IPS-15b (cell line): ENCODE results near the gene HMMR.

ENCODE experiments used
- H3K27me3 ChIP-seq: one replicate; pipeline ENCODE4 v1.6.1; 2013; ENCODE audit warnings: low read length; ENCODE audit not compliant: control insufficient read depth, insufficient read depth
- H3K36me3 ChIP-seq: one replicate; pipeline ENCODE4 v1.6.1; 2013; ENCODE audit warnings: low read length; ENCODE audit not compliant: control insufficient read depth, insufficient read depth
- H3K4me1 ChIP-seq: one replicate; pipeline ENCODE4 v1.6.1; 2013; ENCODE audit warnings: mild to moderate bottlenecking, low read length; ENCODE audit not compliant: control insufficient read depth, insufficient read depth
- H3K4me3 ChIP-seq: one replicate; pipeline ENCODE4 v1.5.1; 2013; ENCODE audit warnings: low read depth, low read length
- H3K9ac ChIP-seq: one replicate; pipeline ENCODE4 v1.6.1; 2013; ENCODE audit warnings: low read depth, mild to moderate bottlenecking, low read length
- H3K9me3 ChIP-seq: one replicate; pipeline ENCODE4 v1.6.1; 2013; ENCODE audit warnings: mild to moderate bottlenecking, low read length; ENCODE audit not compliant: control insufficient read depth, insufficient read depth

The HMMR gene

GRCh38 chr5:163497315-163497714 is 36.9 kb downstream of the HMMR start:
- Histone ChIP-seq H3K4me3 (no peak overlapping the region), H3K36me3 (peaks cover 5% of the 10 kb centered on the region), H3K4me1 (peaks cover under 1% of the 10 kb centered on the region), H3K9me3 (no peaks in the 10 kb centered on the region), H3K27me3 (no peaks in the 10 kb centered on the region), H3K9ac (no peak overlapping the region)

DNA sequence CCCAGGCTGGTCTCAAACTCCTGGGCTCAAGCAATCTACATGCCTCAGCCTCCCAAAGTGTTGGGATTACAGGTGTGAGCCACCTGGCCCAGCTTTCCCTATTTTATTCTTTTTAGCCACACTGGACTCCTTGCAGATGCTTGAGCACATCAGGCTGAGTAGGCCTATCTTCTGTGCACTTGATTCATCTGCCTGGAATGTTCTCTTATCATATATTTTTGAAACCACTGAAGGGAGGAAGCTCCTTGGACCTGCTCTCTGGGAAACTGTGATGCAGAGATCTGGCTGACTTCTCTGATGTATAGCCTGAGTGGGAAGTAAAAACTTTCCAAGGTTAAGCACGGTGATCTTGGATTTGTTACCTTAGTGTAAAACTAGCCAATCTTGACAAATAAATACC is 38.5 kb downstream of the HMMR start:
- Histone ChIP-seq H3K9me3 (no peaks in the 10 kb centered on the region), H3K36me3 (no peaks in the 10 kb centered on the region), H3K27me3 (no peaks in the 10 kb centered on the region), H3K4me3 (no peak overlapping the region), H3K9ac (no peak overlapping the region), H3K4me1 (peaks cover 7% of the 10 kb centered on the region)

DNA sequence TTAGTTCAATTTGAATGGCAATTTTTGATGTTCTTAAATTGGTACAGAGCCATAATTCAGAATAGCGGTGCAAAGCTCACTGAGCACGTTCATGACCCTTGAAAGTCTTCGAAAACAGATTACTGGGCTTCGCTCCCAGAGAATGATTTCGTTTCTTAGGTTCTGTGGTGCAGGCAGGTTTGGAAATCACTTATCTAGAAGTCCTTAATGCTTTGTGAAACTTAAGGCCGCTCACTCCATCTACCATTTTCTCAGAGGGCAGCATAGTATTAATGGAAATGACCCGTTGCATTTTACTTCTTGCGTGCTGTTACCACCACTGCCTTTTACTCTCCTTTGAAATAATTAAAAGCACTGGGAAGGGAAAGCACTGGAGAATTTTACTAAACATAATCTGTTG is 42.1 kb downstream of the HMMR start:
- no peaks in the 10 kb centered on the region for H3K9me3 ChIP-seq
- H3K4me3 ChIP-seq: peak overlapping the region; percentile 67
- no peaks in the 10 kb centered on the region for H3K36me3 ChIP-seq
- peaks cover 7% of the 10 kb centered on the region for H3K4me1 ChIP-seq
- peak overlapping the region; percentile 12 for H3K9ac ChIP-seq
- no peaks in the 10 kb centered on the region for H3K27me3 ChIP-seq

- Histone ChIP-seq H3K9me3 (no peaks in the 10 kb centered on the region), H3K36me3 (no peaks in the 10 kb centered on the region), H3K27me3 (no peaks in the 10 kb centered on the region), H3K9ac (peak overlapping the region; percentile 98), H3K4me3 (peak overlapping the region; percentile 67), H3K4me1 (peaks cover 9% of the 10 kb centered on the region)
Observed at GRCh38 chr5:163503106-163504078, 43.0 kb downstream of the HMMR start.

- H3K36me3 ChIP-seq: no peaks in the 10 kb centered on the region
- H3K4me1 ChIP-seq: peaks cover 9% of the 10 kb centered on the region
- H3K9ac ChIP-seq: peak overlapping the region; percentile 98
- peak overlapping the region; percentile 67 for H3K4me3 ChIP-seq
- H3K9me3 ChIP-seq: no peaks in the 10 kb centered on the region
- H3K27me3 ChIP-seq: no peaks in the 10 kb centered on the region
Observed at GRCh38 chr5:163504079-163504931, 43.9 kb downstream of the HMMR start.

DNA sequence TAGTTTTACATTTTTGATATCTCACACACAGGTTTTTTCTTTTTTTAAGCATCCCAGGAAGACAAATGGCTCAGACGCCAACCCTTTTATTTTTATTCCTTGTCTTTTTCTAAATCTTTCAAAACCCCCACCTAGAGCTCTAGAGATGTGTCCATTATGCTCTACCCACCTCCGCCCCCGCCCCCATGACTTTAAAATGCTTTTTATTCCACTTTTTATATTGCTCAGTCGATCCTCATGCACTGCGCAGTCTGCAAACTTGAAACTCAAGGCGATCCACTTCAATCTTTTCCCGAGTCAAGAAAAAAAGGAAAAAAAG is 44.6 kb downstream of the HMMR start:
- H3K4me1 ChIP-seq: peaks cover 12% of the 10 kb centered on the region
- no peaks in the 10 kb centered on the region for H3K36me3 ChIP-seq
- no peaks in the 10 kb centered on the region for H3K9me3 ChIP-seq
- H3K4me3 ChIP-seq: peak overlapping the region; percentile 67
- no peaks in the 10 kb centered on the region for H3K27me3 ChIP-seq
- peak overlapping the region; percentile 98 for H3K9ac ChIP-seq

- Histone ChIP-seq H3K27me3 (no peaks in the 10 kb centered on the region), H3K4me3 (peak within 1 kb of the TSS; percentile 67), H3K4me1 (peaks cover 12% of the 10 kb centered on the region), H3K36me3 (no peaks in the 10 kb centered on the region), H3K9me3 (no peaks in the 10 kb centered on the region), H3K9ac (peak within 1 kb of the TSS; percentile 98)
Observed at GRCh38 chr5:163505368-163506094, 45.1 kb downstream of the HMMR start, which contains the start of gene MAT2B. Gene MAT2B, plus strand, starts transcription at chr5:163505619. Its CDS starts 68 bp downstream, at chr5:163505687.

DNA sequence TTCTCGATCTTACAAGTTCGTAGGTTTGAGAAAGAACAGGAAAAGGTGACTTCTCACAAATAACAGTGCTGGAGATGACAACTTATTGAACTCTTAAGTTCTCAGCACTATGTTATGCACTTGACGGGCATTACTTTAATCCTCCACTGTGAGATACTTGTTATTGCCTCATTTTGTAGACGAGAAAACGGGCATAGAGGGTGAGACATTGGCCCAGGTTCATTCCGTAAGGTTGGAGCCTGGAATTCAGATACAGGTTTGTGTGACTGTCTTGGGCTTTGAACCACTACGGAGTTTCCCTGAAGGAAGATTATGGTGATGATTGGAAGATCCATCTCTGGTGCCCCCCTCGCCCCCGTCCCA is 45.6 kb downstream of the HMMR start:
- peaks cover 12% of the 10 kb centered on the region for H3K4me1 ChIP-seq

GRCh38 chr5:163506726-163507125 is 46.3 kb downstream of the HMMR start:
- peaks cover 12% of the 10 kb centered on the region for H3K4me1 ChIP-seq
- no peaks in the 10 kb centered on the region for H3K9me3 ChIP-seq
- peak overlapping the region; percentile 67 for H3K4me3 ChIP-seq
- no peaks in the 10 kb centered on the region for H3K27me3 ChIP-seq
- H3K36me3 ChIP-seq: no peaks in the 10 kb centered on the region
- no peak overlapping the region for H3K9ac ChIP-seq

More for the DNA sequence above, 45.6 kb downstream of the HMMR start:
- H3K9ac ChIP-seq: peak overlapping the region; percentile 55
- peak overlapping the region; percentile 67 for H3K4me3 ChIP-seq
- no peaks in the 10 kb centered on the region for H3K27me3 ChIP-seq
- H3K9me3 ChIP-seq: no peaks in the 10 kb centered on the region
- no peaks in the 10 kb centered on the region for H3K36me3 ChIP-seq

DNA sequence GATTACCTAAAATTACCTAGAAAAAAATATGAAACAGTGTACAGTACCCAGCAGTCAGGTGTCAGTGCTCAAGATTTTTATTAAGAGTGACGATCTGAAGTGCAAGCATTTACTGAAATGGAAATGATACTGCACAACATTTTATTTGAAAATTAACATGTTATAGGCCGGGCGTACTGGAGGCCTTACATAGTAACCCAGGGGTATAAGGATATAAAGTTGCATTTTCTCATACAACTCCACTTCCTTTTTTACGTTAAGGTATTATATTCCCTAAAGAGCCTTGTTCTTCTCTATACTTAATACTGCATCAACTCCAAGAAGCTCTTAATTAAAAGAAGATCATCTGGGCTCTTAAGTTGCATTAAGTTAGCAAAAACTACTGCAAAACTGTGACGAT is 48.3 kb downstream of the HMMR start:
- Histone ChIP-seq H3K9me3 (no peaks in the 10 kb centered on the region), H3K27me3 (no peaks in the 10 kb centered on the region), H3K36me3 (peaks cover 7% of the 10 kb centered on the region), H3K9ac (no peak overlapping the region), H3K4me3 (no peak overlapping the region), H3K4me1 (peaks cover 6% of the 10 kb centered on the region)

DNA sequence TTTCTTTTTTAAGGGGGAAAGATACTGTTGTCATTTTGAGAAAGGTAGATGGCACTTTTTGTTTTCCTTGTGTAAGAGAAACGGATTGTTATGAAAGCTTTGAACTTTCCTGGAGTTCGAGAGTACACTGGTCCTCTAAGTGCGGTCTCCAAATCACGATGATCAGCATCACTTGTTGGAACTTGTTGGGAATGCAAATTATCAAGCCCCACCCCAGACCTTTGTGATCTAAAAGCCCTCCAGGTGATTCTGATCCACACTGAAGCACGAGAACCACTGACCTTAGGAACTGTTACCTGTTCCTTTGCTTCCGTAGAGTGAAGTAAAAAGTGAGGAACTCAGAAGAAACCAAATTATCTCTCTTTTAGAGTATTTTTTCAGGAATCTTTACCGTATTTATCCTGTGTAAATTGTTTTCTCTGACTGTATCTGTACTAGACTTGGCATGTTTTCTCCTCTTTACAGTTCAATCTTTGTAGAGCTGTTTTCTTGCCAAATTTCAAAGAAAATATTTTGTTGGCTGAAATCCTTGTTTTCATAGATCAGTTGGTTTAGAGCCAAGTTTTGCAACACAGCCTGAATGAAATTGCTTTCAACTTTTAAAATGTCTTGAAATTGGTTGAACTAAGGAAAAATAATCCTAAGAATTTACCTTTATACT is 49.0 kb downstream of the HMMR start:
- Histone ChIP-seq H3K36me3 (peaks cover 7% of the 10 kb centered on the region), H3K27me3 (no peaks in the 10 kb centered on the region), H3K4me1 (peaks cover 6% of the 10 kb centered on the region), H3K4me3 (no peak overlapping the region), H3K9me3 (no peaks in the 10 kb centered on the region), H3K9ac (no peak overlapping the region)
